IMR-90 (cell line): ENCODE data around the gene CTNNAL1. TPM values are rescaled to one million over a fixed set of nuclear protein-coding genes. Genes with fewer than 3 reads are reported as not detected.

Experiments used
- ATAC-seq: fragments of 200-7000 bp; cut with Tn5 transposase; 2 replicates; pipeline ENCODE4 v1.9.1; 2020; ENCODE audit warnings: low read depth, mild to moderate bottlenecking, moderate library complexity
- BruUV-seq: library from RNA; stranded (reverse); fragments of 400-500 nt; replicated peaks from 2 replicates; lab custom pipeline; 2021; lab: Mats Ljungman, UMichigan
- CTCF ChIA-PET: fragments of 300-600 bp; formaldehyde crosslinking; extraction: SDS; loops from one replicate; lab custom pipeline; 2021; ENCODE audit warnings: antibody characterized with exemption; lab: Yijun Ruan, JAX
- POLR2A ChIA-PET: fragments of 300-600 bp; sonication (Branson Sonifier 250); formaldehyde crosslinking; loops from one replicate; lab custom pipeline; 2022; ENCODE audit warnings: antibody characterized with exemption; ENCODE audit not compliant: unreplicated experiment; lab: Charles Lee
- DNase-seq: peaks from one replicate; pipeline ENCODE4 v3.0.0; 2013
- H2AFZ ChIP-seq: replicated peaks from 2 replicates; pipeline ENCODE3; 2013; ENCODE audit warnings: low read length, mild to moderate bottlenecking; ENCODE audit not compliant: poor library complexity
- H2AK5ac ChIP-seq: 2 replicates; pipeline ENCODE4 v1.6.1; 2013; ENCODE audit warnings: low read depth, low read length, inconsistent platforms
- H2AK9ac ChIP-seq: replicated peaks from 2 replicates; pipeline ENCODE3; 2013; ENCODE audit warnings: mild to moderate bottlenecking, low read depth, low read length, moderate library complexity; ENCODE audit not compliant: poor library complexity
- H2BK120ac ChIP-seq: 2 replicates; pipeline ENCODE4 v1.6.1; 2013; ENCODE audit warnings: low read depth, low read length, inconsistent platforms
- H2BK15ac ChIP-seq: 3 replicates; pipeline ENCODE4 v1.6.1; 2013; ENCODE audit warnings: low read depth, low read length, inconsistent platforms
- H2BK20ac ChIP-seq: 2 replicates; pipeline ENCODE4 v1.6.1; 2013; ENCODE audit warnings: low read depth, mild to moderate bottlenecking, inconsistent platforms, low read length, moderate library complexity
- H2BK5ac ChIP-seq: 2 replicates; pipeline ENCODE4 v1.6.1; 2013; ENCODE audit warnings: mild to moderate bottlenecking, low read depth, low read length, inconsistent platforms; ENCODE audit not compliant: poor library complexity, severe bottlenecking
- H3K14ac ChIP-seq: replicated peaks from 2 replicates; pipeline ENCODE4 v1.6.1; 2013; ENCODE audit warnings: low read depth, low read length, inconsistent platforms
- H3K18ac ChIP-seq: 2 replicates; pipeline ENCODE4 v1.6.1; 2013; ENCODE audit warnings: low read depth, low read length, control low read depth
- H3K23ac ChIP-seq: 2 replicates; pipeline ENCODE4 v1.6.1; 2013; ENCODE audit warnings: low read depth, low read length, inconsistent platforms
- H3K27ac ChIP-seq: 2 replicates; pipeline ENCODE4 v1.5.1; 2013; ENCODE audit warnings: mild to moderate bottlenecking, control low read depth, low read length; ENCODE audit not compliant: insufficient read depth
- H3K27me3 ChIP-seq: 2 replicates; pipeline ENCODE4 v1.6.1; 2013; ENCODE audit warnings: low read length; ENCODE audit not compliant: control insufficient read depth, insufficient read depth
- H3K36me3 ChIP-seq: 2 replicates; pipeline ENCODE4 v1.6.1; 2013; ENCODE audit warnings: low read length, mixed read lengths; ENCODE audit not compliant: control insufficient read depth, insufficient read depth
- H3K4ac ChIP-seq: 2 replicates; pipeline ENCODE4 v1.6.1; 2013; ENCODE audit warnings: low read depth, low read length, inconsistent platforms
- H3K4me1 ChIP-seq: 2 replicates; pipeline ENCODE4 v1.6.1; 2013; ENCODE audit warnings: low read length, mixed read lengths; ENCODE audit not compliant: control insufficient read depth, insufficient read depth
- H3K4me2 ChIP-seq: 2 replicates; pipeline ENCODE4 v1.6.1; 2013; ENCODE audit warnings: low read depth, mild to moderate bottlenecking, control low read depth, low read length, moderate library complexity
- H3K4me3 ChIP-seq: 2 replicates; pipeline ENCODE4 v1.5.1; 2013; ENCODE audit warnings: low read depth, mild to moderate bottlenecking, control low read depth, low read length, moderate library complexity; ENCODE audit not compliant: insufficient read depth
- H3K56ac ChIP-seq: 2 replicates; pipeline ENCODE4 v1.6.1; 2013; ENCODE audit warnings: low read length, inconsistent platforms; ENCODE audit not compliant: insufficient read depth; ENCODE audit errors: extremely low read depth
- H3K79me1 ChIP-seq, 2 experiments: 2 replicates each; pipeline ENCODE4 v1.6.1; 2013; ENCODE audit warnings: low read length in 2 of 2, inconsistent platforms in 1 of 2, low read depth in 1 of 2
- H3K9ac ChIP-seq: 2 replicates; pipeline ENCODE4 v1.6.1; 2013; ENCODE audit warnings: low read depth, low read length, control low read depth
- H3K9me1 ChIP-seq: 2 replicates; pipeline ENCODE4 v1.6.1; 2013; ENCODE audit warnings: low read length, inconsistent platforms; ENCODE audit not compliant: insufficient read depth
- H3K9me3 ChIP-seq: 2 replicates; pipeline ENCODE4 v1.6.1; 2013; ENCODE audit warnings: low read length; ENCODE audit not compliant: control insufficient read depth, insufficient read depth
- H4K20me1 ChIP-seq: 2 replicates; pipeline ENCODE4 v1.6.1; 2013; ENCODE audit warnings: low read length, inconsistent platforms; ENCODE audit not compliant: insufficient read depth
- H4K5ac ChIP-seq: 2 replicates; pipeline ENCODE4 v1.6.1; 2013; ENCODE audit warnings: mild to moderate bottlenecking, low read depth, low read length, control low read depth
- H4K8ac ChIP-seq, 2 experiments: 2 replicates each; pipeline ENCODE4 v1.6.1; 2013; ENCODE audit warnings: low read depth in 2 of 2, low read length in 2 of 2, control low read depth in 1 of 2, inconsistent platforms in 1 of 2
- H4K91ac ChIP-seq: 2 replicates; pipeline ENCODE4 v1.6.1; 2013; ENCODE audit warnings: low read depth, low read length, inconsistent platforms; ENCODE audit not compliant: insufficient read depth
- BHLHE40 ChIP-seq: fragments of 150-350 bp; IDR thresholded peaks from 2 replicates; pipeline ENCODE4 v1.6.1; 2016; ENCODE audit warnings: mild to moderate bottlenecking, low read depth, low read length
- CEBPB ChIP-seq: IDR thresholded peaks from 2 replicates; pipeline ENCODE4 v1.6.1; 2012; ENCODE audit warnings: low read depth, low read length, improper control_type of control experiment
- CHD1 ChIP-seq: IDR thresholded peaks from 2 replicates; pipeline ENCODE4 v1.6.1; 2012; ENCODE audit warnings: low read depth, low read length, improper control_type of control experiment
- FOS ChIP-seq: fragments of 150-350 bp; IDR thresholded peaks from 2 replicates; pipeline ENCODE4 v1.6.1; 2016; ENCODE audit warnings: low read depth, low read length
- MAFK ChIP-seq: IDR thresholded peaks from 2 replicates; pipeline ENCODE4 v1.6.1; 2012; ENCODE audit warnings: low read depth, low read length, improper control_type of control experiment
- MAZ ChIP-seq: IDR thresholded peaks from 2 replicates; pipeline ENCODE4 v1.6.1; 2012; ENCODE audit warnings: low read depth, mild to moderate bottlenecking, low read length, improper control_type of control experiment, moderate library complexity, borderline replicate concordance
- MXI1 ChIP-seq: IDR thresholded peaks from 2 replicates; pipeline ENCODE4 v1.6.1; 2012; ENCODE audit warnings: low read depth, mild to moderate bottlenecking, low read length, moderate library complexity, borderline replicate concordance
- NFE2L2 ChIP-seq: fragments of 150-350 bp; IDR thresholded peaks from 2 replicates; pipeline ENCODE4 v1.6.1; 2016; ENCODE audit warnings: low read depth, mild to moderate bottlenecking, low read length
- POLR2A ChIP-seq: IDR thresholded peaks from 2 replicates; pipeline ENCODE4 v1.6.1; 2012; ENCODE audit warnings: mild to moderate bottlenecking, low read depth, low read length
- RAD21 ChIP-seq: IDR thresholded peaks from 2 replicates; pipeline ENCODE4 v1.6.1; 2012; ENCODE audit warnings: low read length, improper control_type of control experiment
- RCOR1 ChIP-seq: IDR thresholded peaks from 2 replicates; pipeline ENCODE4 v1.6.1; 2012; ENCODE audit warnings: mild to moderate bottlenecking, low read length, improper control_type of control experiment; ENCODE audit not compliant: insufficient replicate concordance
- RFX5 ChIP-seq: IDR thresholded peaks from 2 replicates; pipeline ENCODE4 v1.8.0; 2012; ENCODE audit warnings: low read depth, mild to moderate bottlenecking, low read length, moderate library complexity
- SMC3 ChIP-seq: fragments of 150-350 bp; IDR thresholded peaks from 2 replicates; pipeline ENCODE4 v1.6.1; 2016; ENCODE audit warnings: low read depth, mild to moderate bottlenecking, antibody characterized with exemption, low read length, moderate library complexity
- WGBS, 2 experiments: methylation state at CpG; one replicate each; pipeline versions ENCODE4 v1.1.5 to v1.1.7; 2013; ENCODE audit warnings: missing lambda C conversion rate in 2 of 2; ENCODE audit not compliant: insufficient read length in 1 of 2; ENCODE audit errors: extremely low coverage in 2 of 2; 5-methylcytosine and 5-hydroxymethylcytosine counted together
- dilution Hi-C: fragments of 300-500 bp; cut with HindIII; formaldehyde crosslinking; loops from one replicate; pipeline ENCODE4 v1.14.3; 2018; ENCODE audit warnings: low sequenced_read_pairs; ENCODE audit not compliant: unreplicated experiment
- in situ Hi-C: fragments of 300-500 bp; cut with MboI; formaldehyde crosslinking; loops from 3 replicates; pipeline ENCODE4 v1.14.3; 2019; ENCODE audit warnings: low sequenced_read_pairs, inconsistent platforms, mixed read lengths
- intact Hi-C: fragments of 100-400 bp; cut with micrococcal nuclease; formaldehyde crosslinking; loops from 2 replicates; pipeline ENCODE4 v1.10.0; 2022
- polyA plus RNA-seq, 3 experiments: library from polyadenylated mRNA; depleted of rRNA; stranded (reverse); fragments of >200 nt; gene quantifications; 2 replicates each; pipeline ENCODE4 v1.2.3, GENCODE V29; 2012; ENCODE audit warnings: low replicate concordance in 1 of 3
- total RNA-seq: library from RNA; depleted of rRNA; stranded (reverse); fragments of >200 nt; gene quantifications from 2 replicates; pipeline ENCODE4 v1.2.3, GENCODE V29; 2012
- TF ChIP-seq, protein P1 (sequence below): fragments of 150-350 bp; IDR thresholded peaks from 2 replicates; pipeline ENCODE4 v1.6.1; 2017; ENCODE audit warnings: mild to moderate bottlenecking, antibody characterized with exemption, low read length, low read depth
- TF ChIP-seq, protein P2 (sequence below): conservative IDR thresholded peaks from 2 replicates; pipeline ENCODE4 v1.5.1; 2012; ENCODE audit warnings: mild to moderate bottlenecking, low read depth, low read length, improper control_type of control experiment
- TF ChIP-seq, protein P3 (sequence below): fragments of 150-350 bp; IDR thresholded peaks from 2 replicates; pipeline ENCODE4 v1.6.1; 2016; ENCODE audit warnings: low read depth, mild to moderate bottlenecking, low read length, moderate library complexity, borderline replicate concordance

The CTNNAL1 gene
- total and polyA plus RNA-seq, 2 of the 4 experiments (the other 2 are of a cell fraction): 72.3 to 131 TPM

DNA sequence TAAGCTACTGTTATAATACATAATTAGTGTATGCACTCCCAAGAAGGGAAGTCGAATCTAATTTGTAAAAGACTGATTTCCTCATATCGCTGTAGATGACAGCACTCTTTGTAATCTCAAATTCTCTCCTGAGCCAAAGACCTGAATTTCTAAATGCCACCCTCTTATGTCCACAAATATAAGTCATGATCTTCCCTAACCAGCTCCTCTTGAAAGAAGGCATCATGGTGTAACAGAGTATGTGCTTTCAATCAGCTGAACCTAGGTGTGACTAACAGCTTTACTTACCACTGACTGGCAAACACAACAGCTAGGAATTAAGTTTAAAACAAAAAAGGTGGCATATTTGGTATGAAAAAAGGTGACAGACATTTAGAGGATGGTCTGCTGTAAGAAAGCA, 34.0 kb upstream of the CTNNAL1 start:
- no peak overlapping the region for H4K8ac ChIP-seq
- in situ Hi-C loops: no loop called here
- DNase-seq (no peak), ATAC-seq (no peak)
- H3K9me1 ChIP-seq: no peaks in the 10 kb centered on the region
- H2BK20ac ChIP-seq: no peak overlapping the region
- no peak overlapping the region for H3K9ac ChIP-seq
- no TSS peak for BruUV-seq
- no peaks in the 10 kb centered on the region for H3K27me3 ChIP-seq
- no peak overlapping the region for H4K91ac ChIP-seq
- H3K4me2 ChIP-seq: no peak overlapping the region
- intact Hi-C loops: no loop called here
- H3K4me3 ChIP-seq: no peak overlapping the region
- no peak overlapping the region for H3K23ac ChIP-seq
- H2AK5ac ChIP-seq: no peak overlapping the region
- no peak overlapping the region for H3K56ac ChIP-seq
- no peak overlapping the region for H2BK15ac ChIP-seq
- dilution Hi-C loops: no loop called here
- no CpG with 5 or more reads among the region's 2 CpGs for WGBS, 2 experiments
- no peak overlapping the region for H3K4ac ChIP-seq
- TF ChIP-seq, protein P1, sequence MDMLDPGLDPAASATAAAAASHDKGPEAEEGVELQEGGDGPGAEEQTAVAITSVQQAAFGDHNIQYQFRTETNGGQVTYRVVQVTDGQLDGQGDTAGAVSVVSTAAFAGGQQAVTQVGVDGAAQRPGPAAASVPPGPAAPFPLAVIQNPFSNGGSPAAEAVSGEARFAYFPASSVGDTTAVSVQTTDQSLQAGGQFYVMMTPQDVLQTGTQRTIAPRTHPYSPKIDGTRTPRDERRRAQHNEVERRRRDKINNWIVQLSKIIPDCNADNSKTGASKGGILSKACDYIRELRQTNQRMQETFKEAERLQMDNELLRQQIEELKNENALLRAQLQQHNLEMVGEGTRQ: no peak
- TF ChIP-seq MXI1 (no peak), MAFK (no peak), FOS (no peak), POLR2A (no peak), RFX5 (no peak), RAD21 (no peak), BHLHE40 (no peak), SMC3 (no peak), RCOR1 (no peak), MAZ (no peak), NFE2L2 (no peak), CEBPB (no peak), CHD1 (no peak)
- TF ChIP-seq, protein P2, sequence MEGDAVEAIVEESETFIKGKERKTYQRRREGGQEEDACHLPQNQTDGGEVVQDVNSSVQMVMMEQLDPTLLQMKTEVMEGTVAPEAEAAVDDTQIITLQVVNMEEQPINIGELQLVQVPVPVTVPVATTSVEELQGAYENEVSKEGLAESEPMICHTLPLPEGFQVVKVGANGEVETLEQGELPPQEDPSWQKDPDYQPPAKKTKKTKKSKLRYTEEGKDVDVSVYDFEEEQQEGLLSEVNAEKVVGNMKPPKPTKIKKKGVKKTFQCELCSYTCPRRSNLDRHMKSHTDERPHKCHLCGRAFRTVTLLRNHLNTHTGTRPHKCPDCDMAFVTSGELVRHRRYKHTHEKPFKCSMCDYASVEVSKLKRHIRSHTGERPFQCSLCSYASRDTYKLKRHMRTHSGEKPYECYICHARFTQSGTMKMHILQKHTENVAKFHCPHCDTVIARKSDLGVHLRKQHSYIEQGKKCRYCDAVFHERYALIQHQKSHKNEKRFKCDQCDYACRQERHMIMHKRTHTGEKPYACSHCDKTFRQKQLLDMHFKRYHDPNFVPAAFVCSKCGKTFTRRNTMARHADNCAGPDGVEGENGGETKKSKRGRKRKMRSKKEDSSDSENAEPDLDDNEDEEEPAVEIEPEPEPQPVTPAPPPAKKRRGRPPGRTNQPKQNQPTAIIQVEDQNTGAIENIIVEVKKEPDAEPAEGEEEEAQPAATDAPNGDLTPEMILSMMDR: no peak
- TF ChIP-seq, protein P3, sequence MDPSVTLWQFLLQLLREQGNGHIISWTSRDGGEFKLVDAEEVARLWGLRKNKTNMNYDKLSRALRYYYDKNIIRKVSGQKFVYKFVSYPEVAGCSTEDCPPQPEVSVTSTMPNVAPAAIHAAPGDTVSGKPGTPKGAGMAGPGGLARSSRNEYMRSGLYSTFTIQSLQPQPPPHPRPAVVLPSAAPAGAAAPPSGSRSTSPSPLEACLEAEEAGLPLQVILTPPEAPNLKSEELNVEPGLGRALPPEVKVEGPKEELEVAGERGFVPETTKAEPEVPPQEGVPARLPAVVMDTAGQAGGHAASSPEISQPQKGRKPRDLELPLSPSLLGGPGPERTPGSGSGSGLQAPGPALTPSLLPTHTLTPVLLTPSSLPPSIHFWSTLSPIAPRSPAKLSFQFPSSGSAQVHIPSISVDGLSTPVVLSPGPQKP: no peak
- no peak overlapping the region for H2AFZ ChIP-seq
- peaks cover 2% of the 10 kb centered on the region; the same call in 1 of the 2 replicates for H3K9me3 ChIP-seq
- H3K4me1 ChIP-seq: no peaks in the 10 kb centered on the region
- H4K5ac ChIP-seq: no peak overlapping the region
- CTCF ChIA-PET: no interaction called here
- no peak overlapping the region for H2AK9ac ChIP-seq
- H4K20me1 ChIP-seq: no peaks in the 10 kb centered on the region
- H3K14ac ChIP-seq: no peak overlapping the region
- peaks cover 3 to 6% of the 10 kb centered on the region in 2 experiments; a peak in 2 of 4 replicates for H3K79me1 ChIP-seq
- no peak overlapping the region for H2BK120ac ChIP-seq
- H3K18ac ChIP-seq: no peak overlapping the region
- POLR2A ChIA-PET: no interaction called here
- H3K36me3 ChIP-seq: peaks cover 31% of the 10 kb centered on the region
- no peak overlapping the region for H2BK5ac ChIP-seq
- H3K27ac ChIP-seq: no peak overlapping the region
